ENCODE data around the gene DNAH2. TPM values are rescaled to one million over a fixed set of nuclear protein-coding genes. Genes with fewer than 3 reads are reported as not detected.

Gene DNAH2
- total RNA-seq, 6 donors from 2014 or later, result 0.66 to 34.6 (median 6.0) TPM

DNA sequence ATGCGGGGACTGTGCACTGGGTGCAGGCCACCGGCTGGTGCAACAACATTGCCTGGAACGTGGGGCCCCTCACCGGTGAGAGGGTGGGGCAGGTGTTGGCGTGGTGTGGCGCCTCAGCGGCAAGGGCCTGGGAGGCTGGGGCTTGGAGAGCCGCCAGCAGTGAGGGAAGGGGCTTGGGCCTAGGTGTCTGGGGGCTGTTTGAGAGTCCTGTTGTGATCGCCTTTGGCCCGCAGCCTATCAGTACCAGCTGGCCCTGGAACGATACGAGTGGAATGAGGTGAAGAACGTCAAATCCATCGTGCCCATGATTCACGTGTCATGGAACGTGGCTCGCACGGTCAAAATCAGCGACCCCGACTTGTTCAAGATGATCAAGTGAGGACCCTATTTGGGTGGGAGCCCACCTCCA is 134.7 kb downstream of the DNAH2 start:
- DNase-seq, result no peak
- no peak for ATAC-seq (ENCODE audit: low FRiP score in 2 of 2)
- no peaks in the 10 kb centered on the region for H3K9me3 ChIP-seq
- 75 to 93% methylated on average over 12 to 16 of the region's 20 CpGs for WGBS, 2 donors
- peak overlapping the region in 3 of 4 donors; percentile 19 to 59 (median 54) for H3K27ac ChIP-seq
- H3K27me3 ChIP-seq, result no peaks in the 10 kb centered on the region
- no peak overlapping the region for H3K4me3 ChIP-seq
- peaks cover 25 to 74% (median 67%) of the 10 kb centered on the region in 4 donors for H3K36me3 ChIP-seq
- TF ChIP-seq POLR2A (IDR thresholded peaks at IDR 0.05) (no peak), EP300 (IDR thresholded peaks at IDR 0.05) (no peak), POLR2AphosphoS5 (IDR thresholded peaks at IDR 0.05) (no peak)
- TF ChIP-seq, protein P1, sequence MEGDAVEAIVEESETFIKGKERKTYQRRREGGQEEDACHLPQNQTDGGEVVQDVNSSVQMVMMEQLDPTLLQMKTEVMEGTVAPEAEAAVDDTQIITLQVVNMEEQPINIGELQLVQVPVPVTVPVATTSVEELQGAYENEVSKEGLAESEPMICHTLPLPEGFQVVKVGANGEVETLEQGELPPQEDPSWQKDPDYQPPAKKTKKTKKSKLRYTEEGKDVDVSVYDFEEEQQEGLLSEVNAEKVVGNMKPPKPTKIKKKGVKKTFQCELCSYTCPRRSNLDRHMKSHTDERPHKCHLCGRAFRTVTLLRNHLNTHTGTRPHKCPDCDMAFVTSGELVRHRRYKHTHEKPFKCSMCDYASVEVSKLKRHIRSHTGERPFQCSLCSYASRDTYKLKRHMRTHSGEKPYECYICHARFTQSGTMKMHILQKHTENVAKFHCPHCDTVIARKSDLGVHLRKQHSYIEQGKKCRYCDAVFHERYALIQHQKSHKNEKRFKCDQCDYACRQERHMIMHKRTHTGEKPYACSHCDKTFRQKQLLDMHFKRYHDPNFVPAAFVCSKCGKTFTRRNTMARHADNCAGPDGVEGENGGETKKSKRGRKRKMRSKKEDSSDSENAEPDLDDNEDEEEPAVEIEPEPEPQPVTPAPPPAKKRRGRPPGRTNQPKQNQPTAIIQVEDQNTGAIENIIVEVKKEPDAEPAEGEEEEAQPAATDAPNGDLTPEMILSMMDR (IDR thresholded peaks at IDR 0.05), result no peak
- peaks cover 28 to 47% (median 34%) of the 10 kb centered on the region in 4 donors for H3K4me1 ChIP-seq

DNA sequence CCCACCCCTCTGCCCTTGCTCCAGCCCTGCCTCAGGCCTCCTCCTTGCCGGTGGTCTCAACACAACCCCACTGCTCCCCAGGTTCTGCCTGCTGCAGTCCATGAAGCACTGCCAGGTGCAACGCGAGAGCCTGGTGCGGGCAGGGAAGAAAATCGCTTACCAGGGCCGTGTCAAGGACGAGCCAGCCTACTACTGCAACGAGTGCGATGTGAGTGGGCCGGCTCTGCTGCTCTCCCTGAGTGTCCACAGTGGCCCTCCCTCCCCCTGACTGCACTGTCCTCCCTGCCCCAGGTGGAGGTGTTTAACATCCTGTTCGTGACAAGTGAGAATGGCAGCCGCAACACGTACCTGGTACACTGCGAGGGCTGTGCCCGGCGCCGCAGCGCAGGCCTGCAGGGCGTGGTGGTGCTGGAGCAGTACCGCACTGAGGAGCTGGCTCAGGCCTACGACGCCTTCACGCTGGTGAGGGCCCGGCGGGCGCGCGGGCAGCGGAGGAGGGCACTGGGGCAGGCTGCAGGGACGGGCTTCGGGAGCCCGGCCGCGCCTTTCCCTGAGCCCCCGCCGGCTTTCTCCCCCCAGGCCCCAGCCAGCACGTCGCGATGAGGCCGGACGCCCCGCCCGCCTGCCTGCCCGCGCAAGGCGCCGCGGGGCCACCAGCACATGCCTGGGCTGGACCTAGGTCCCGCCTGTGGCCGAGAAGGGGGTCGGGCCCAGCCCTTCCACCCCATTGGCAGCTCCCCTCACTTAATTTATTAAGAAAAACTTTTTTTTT is 135.6 kb downstream of the DNAH2 start:
- no peak for TF ChIP-seq POLR2A (IDR thresholded peaks at IDR 0.05)
- DNase-seq (peak in 1 of 2 donors; percentile 87), ATAC-seq (ENCODE audit: low FRiP score in 2 of 2) (no peak)
- WGBS, 2 donors, result 86 to 91% methylated on average over 27 to 49 of the region's 51 CpGs
- H3K36me3 ChIP-seq, result peaks cover 19 to 65% (median 58%) of the 10 kb centered on the region in 4 donors
- H3K4me1 ChIP-seq, result peaks cover 29 to 44% (median 35%) of the 10 kb centered on the region in 4 donors
- no peaks in the 10 kb centered on the region for H3K27me3 ChIP-seq
- no peaks in the 10 kb centered on the region for H3K9me3 ChIP-seq
- peak overlapping the region in 1 of 4 donors; percentile 3 for H3K27ac ChIP-seq
- no peak overlapping the region for H3K4me3 ChIP-seq

DNA sequence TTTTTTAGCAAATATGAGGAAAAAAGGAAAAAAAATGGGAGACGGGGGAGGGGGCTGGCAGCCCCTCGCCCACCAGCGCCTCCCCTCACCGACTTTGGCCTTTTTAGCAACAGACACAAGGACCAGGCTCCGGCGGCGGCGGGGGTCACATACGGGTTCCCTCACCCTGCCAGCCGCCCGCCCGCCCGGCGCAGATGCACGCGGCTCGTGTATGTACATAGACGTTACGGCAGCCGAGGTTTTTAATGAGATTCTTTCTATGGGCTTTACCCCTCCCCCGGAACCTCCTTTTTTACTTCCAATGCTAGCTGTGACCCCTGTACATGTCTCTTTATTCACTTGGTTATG is 136.1 kb downstream of the DNAH2 start:
- Histone ChIP-seq H3K36me3 (peaks cover 15 to 60% (median 53%) of the 10 kb centered on the region in 4 donors), H3K4me3 (no peak overlapping the region), H3K27ac (no peak overlapping the region), H3K27me3 (no peaks in the 10 kb centered on the region), H3K4me1 (peaks cover 34 to 49% (median 40%) of the 10 kb centered on the region in 4 donors), H3K9me3 (no peaks in the 10 kb centered on the region)
- WGBS, 2 donors, result 90 to 92% methylated on average over 21 of the region's 21 CpGs
- TF ChIP-seq EP300 (IDR thresholded peaks at IDR 0.05) (no peak), POLR2A (IDR thresholded peaks at IDR 0.05) (no peak), POLR2AphosphoS5 (IDR thresholded peaks at IDR 0.05) (no peak)
- TF ChIP-seq, protein P1 (IDR thresholded peaks at IDR 0.05), result no peak
- peak in 1 of 2 donors; percentile 89 for DNase-seq
- no peak for ATAC-seq (ENCODE audit: low FRiP score in 2 of 2)

DNA sequence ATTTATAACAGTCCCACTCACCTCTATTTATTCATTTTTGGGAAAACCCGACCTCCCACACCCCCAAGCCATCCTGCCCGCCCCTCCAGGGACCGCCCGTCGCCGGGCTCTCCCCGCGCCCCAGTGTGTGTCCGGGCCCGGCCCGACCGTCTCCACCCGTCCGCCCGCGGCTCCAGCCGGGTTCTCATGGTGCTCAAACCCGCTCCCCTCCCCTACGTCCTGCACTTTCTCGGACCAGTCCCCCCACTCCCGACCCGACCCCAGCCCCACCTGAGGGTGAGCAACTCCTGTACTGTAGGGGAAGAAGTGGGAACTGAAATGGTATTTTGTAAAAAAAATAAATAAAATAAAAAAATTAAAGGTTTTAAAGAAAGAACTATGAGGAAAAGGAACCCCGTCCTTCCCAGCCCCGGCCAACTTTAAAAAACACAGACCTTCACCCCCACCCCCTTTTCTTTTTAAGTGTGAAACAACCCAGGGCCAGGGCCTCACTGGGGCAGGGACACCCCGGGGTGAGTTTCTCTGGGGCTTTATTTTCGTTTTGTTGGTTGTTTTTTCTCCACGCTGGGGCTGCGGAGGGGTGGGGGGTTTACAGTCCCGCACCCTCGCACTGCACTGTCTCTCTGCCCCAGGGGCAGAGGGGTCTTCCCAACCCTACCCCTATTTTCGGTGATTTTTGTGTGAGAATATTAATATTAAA is 136.7 kb downstream of the DNAH2 start:
- peak overlapping the region in 2 of 4 donors; percentile 69 to 76 for H3K4me3 ChIP-seq
- peak in 1 of 2 donors; percentile 85 for DNase-seq
- WGBS, 2 donors, result 78 to 80% methylated on average over 31 of the region's 31 CpGs
- H3K4me1 ChIP-seq, result peaks cover 39 to 55% (median 45%) of the 10 kb centered on the region in 4 donors
- peak overlapping the region in 2 of 4 donors; percentile 92 to 97 for H3K27ac ChIP-seq
- H3K9me3 ChIP-seq, result no peaks in the 10 kb centered on the region
- peaks cover 10 to 54% (median 47%) of the 10 kb centered on the region in 4 donors for H3K36me3 ChIP-seq
- TF ChIP-seq POLR2A (IDR thresholded peaks at IDR 0.05) (no peak), POLR2AphosphoS5 (IDR thresholded peaks at IDR 0.05) (no peak), EP300 (IDR thresholded peaks at IDR 0.05) (no peak)
- TF ChIP-seq, protein P1 (IDR thresholded peaks at IDR 0.05), result no peak
- ATAC-seq (ENCODE audit: low FRiP score in 2 of 2), result no peak
- H3K27me3 ChIP-seq, result no peaks in the 10 kb centered on the region

Measured in upper lobe of left lung (tissue), 6 donors.